Posterior cingulate gyrus (tissue), 11 donors: ENCODE data around the gene STMN3.
"Not testable (repeated sequence)": the region's sequence is repeated elsewhere in the genome, so short reads cannot be mapped to it uniquely, and the experiment has no call there.

Experiments used
- DNase-seq, 10 donors: peaks; one replicate each; pipeline versions ENCODE4 v3.0.0 to v3.0.0-alpha.2; 2020 to 2021; ENCODE audit warnings: mixed read lengths in 3 of 10
- intact Hi-C: fragments of 100-400 bp; cut with DNase I; formaldehyde crosslinking; loops from one replicate; pipeline ENCODE4 v1.15.1; 2023

STMN3 gene

GRCh38 chr20:63640686-63641085 is 12.5 kb downstream of the STMN3 start:
- not testable (repeated sequence) for DNase-seq

GRCh38 chr20:63640086-63640485 is 13.1 kb downstream of the STMN3 start:
- DNase-seq = no peak
- intact Hi-C loops = no loop called here

More at GRCh38 chr20:63640686-63641085, 12.5 kb downstream of the STMN3 start:
- intact Hi-C loops = not testable (repeated sequence)

GRCh38 chr20:63639093-63639975 is 13.9 kb downstream of the STMN3 start:
- intact Hi-C loops = no loop called here
- DNase-seq = peak in 1 of 10 donors; percentile 83

GRCh38 chr20:63636752-63637628 is 16.2 kb downstream of the STMN3 start:
- DNase-seq = no peak

GRCh38 chr20:63635431-63636141 is 17.6 kb downstream of the STMN3 start:
- no peak for DNase-seq
- intact Hi-C loops = no loop called here

More at GRCh38 chr20:63636752-63637628, 16.2 kb downstream of the STMN3 start:
- intact Hi-C loops = no loop called here

GRCh38 chr20:63633732-63634131 is 19.5 kb downstream of the STMN3 start:
- DNase-seq = no peak
- intact Hi-C loops = no loop called here

- intact Hi-C loops = not testable (repeated sequence)
- DNase-seq = peak in 3 of 10 donors; percentile 25 to 70 (median 35)
Measured at GRCh38 chr20:63631426-63631825, 21.8 kb downstream of the STMN3 start.

GRCh38 chr20:63630956-63631355 is 22.3 kb downstream of the STMN3 start:
- DNase-seq = peak in 3 of 10 donors; percentile 1 to 35 (median 24)
- intact Hi-C loops = not testable (repeated sequence)

- DNase-seq = peak in 3 of 10 donors; percentile 11 to 82 (median 74)
- intact Hi-C loops = loop anchor here (5.0 kb wide), 1 partner anchor 329 kb away; the partner anchor contains the start of gene UCKL1
Measured at GRCh38 chr20:63628246-63628975, 24.8 kb downstream of the STMN3 start.

- intact Hi-C loops = loop anchor here (5.0 kb wide), 1 partner anchor 330 kb away; the partner anchor contains the start of gene UCKL1
- peak in 2 of 10 donors; percentile 83 to 84 for DNase-seq
Measured at GRCh38 chr20:63627751-63628245, 25.4 kb downstream of the STMN3 start.

- DNase-seq = peak; percentile 85 to 98 (median 90)
- intact Hi-C loops = loop anchor here (5.0 kb wide), 1 partner anchor 330 kb away; the partner anchor contains the start of gene UCKL1
Measured at GRCh38 chr20:63627129-63627750, 26.0 kb downstream of the STMN3 start.

GRCh38 chr20:63626424-63627128 is 26.6 kb downstream of the STMN3 start, which contains the start of gene GMEB2:
GMEB2 (minus strand) TSS chr20:63627101; CDS start chr20:63619397, 7,704 bp downstream.
- intact Hi-C loops = loop anchor here (5.0 kb wide), 1 partner anchor 331 kb away; the partner anchor contains the start of gene UCKL1
- DNase-seq = peak; percentile 49 to 95 (median 67)

- DNase-seq = peak in 3 of 10 donors; percentile 69 to 79 (median 74)
- intact Hi-C loops = loop anchor here (5.0 kb wide), 1 partner anchor 331 kb away; the partner anchor contains the start of gene UCKL1
Measured at GRCh38 chr20:63625771-63626423, 27.3 kb downstream of the STMN3 start.

- intact Hi-C loops = no loop called here
- DNase-seq = peak in 3 of 10 donors; percentile 7 to 40 (median 16)
Measured at GRCh38 chr20:63624486-63624885, 28.7 kb downstream of the STMN3 start.

GRCh38 chr20:63622732-63623131 is 30.5 kb downstream of the STMN3 start:
- intact Hi-C loops = no loop called here
- peak in 3 of 10 donors; percentile 22 to 72 (median 68) for DNase-seq

GRCh38 chr20:63622096-63622495 is 31.1 kb downstream of the STMN3 start:
- intact Hi-C loops = no loop called here
- peak in 1 of 10 donors; percentile 24 for DNase-seq

- intact Hi-C loops = no loop called here
- peak in 2 of 10 donors; percentile 16 to 43 for DNase-seq
Measured at GRCh38 chr20:63620991-63621390, 32.2 kb downstream of the STMN3 start.
